D721Med (cell line): ENCODE measurements around the gene DVL3.

Experiments used
- DNase-seq: peaks from one replicate; pipeline ENCODE4 v3.0.0; 2011; ENCODE audit warnings: low spot score; ENCODE audit not compliant: insufficient read length
- FAIRE-seq: peaks from 2 replicates; lab custom pipeline; 2011; peaks lifted over from hg19 to GRCh38; lab: Jason Lieb, UNC
- CTCF ChIP-seq: IDR thresholded peaks from 2 replicates; pipeline ENCODE4 v1.5.1; 2012; ENCODE audit warnings: mild to moderate bottlenecking, control low read depth; ENCODE audit not compliant: insufficient read depth; ENCODE audit errors: missing control alignments

DVL3 gene

GRCh38 chr3:184189421-184189820, 34.2 kb downstream of the DVL3 start:
- DNase-seq (no peak), FAIRE-seq (no peak)
- no peak for TF ChIP-seq CTCF

GRCh38 chr3:184192889-184193288, 37.7 kb downstream of the DVL3 start:
- FAIRE-seq (no peak), DNase-seq (no peak)
- TF ChIP-seq CTCF: no peak

- TF ChIP-seq CTCF: no peak
- no peak for FAIRE-seq
- DNase-seq: no peak
Measured at GRCh38 chr3:184193991-184194539, 38.9 kb downstream of the DVL3 start.

- DNase-seq (no peak), FAIRE-seq (no peak)
- TF ChIP-seq CTCF: no peak
Measured at GRCh38 chr3:184196536-184196935, 41.4 kb downstream of the DVL3 start.

- FAIRE-seq: no peak
- TF ChIP-seq CTCF: no peak
Measured at GRCh38 chr3:184198509-184198908, 43.3 kb downstream of the DVL3 start.

GRCh38 chr3:184200825-184201224, 45.6 kb downstream of the DVL3 start:
- DNase-seq (no peak), FAIRE-seq (no peak)
- TF ChIP-seq CTCF: no peak

More at GRCh38 chr3:184198509-184198908, 43.3 kb downstream of the DVL3 start:
- DNase-seq: no peak

GRCh38 chr3:184203526-184203925, 48.3 kb downstream of the DVL3 start:
- TF ChIP-seq CTCF: no peak
- DNase-seq (no peak), FAIRE-seq (no peak)
